ENCODE measurements around the gene CPNE4.

CPNE4 gene

GRCh38 chr3:131658115-131658514, 376.7 kb downstream of the CPNE4 start:
- Histone ChIP-seq H4K20me1 (ENCODE audit: insufficient read depth) (no peaks in the 10 kb centered on the region), H3K4me1 (ENCODE audit: low read depth, poor library complexity, severe bottlenecking) (no peaks in the 10 kb centered on the region), H3K9ac (no peak overlapping the region), H3K27ac (no peak overlapping the region), H3K4me3 (IDR thresholded peaks at IDR 0.05; ENCODE audit: insufficient read depth, low read depth, low read length) (no peak overlapping the region), H3K4me2 (no peak overlapping the region), H2AFZ (ENCODE audit: low read depth) (no peak overlapping the region), H3K36me3 (ENCODE audit: insufficient read depth) (no peaks in the 10 kb centered on the region), H3K27me3 (ENCODE audit: insufficient read depth, low read depth) (no peaks in the 10 kb centered on the region), H3K79me2 (ENCODE audit: insufficient read depth, low read depth) (no peaks in the 10 kb centered on the region)
- TF ChIP-seq CTCF (conservative IDR thresholded peaks at IDR 0.05; ENCODE audit: low read depth, low read length), result no peak

DNA sequence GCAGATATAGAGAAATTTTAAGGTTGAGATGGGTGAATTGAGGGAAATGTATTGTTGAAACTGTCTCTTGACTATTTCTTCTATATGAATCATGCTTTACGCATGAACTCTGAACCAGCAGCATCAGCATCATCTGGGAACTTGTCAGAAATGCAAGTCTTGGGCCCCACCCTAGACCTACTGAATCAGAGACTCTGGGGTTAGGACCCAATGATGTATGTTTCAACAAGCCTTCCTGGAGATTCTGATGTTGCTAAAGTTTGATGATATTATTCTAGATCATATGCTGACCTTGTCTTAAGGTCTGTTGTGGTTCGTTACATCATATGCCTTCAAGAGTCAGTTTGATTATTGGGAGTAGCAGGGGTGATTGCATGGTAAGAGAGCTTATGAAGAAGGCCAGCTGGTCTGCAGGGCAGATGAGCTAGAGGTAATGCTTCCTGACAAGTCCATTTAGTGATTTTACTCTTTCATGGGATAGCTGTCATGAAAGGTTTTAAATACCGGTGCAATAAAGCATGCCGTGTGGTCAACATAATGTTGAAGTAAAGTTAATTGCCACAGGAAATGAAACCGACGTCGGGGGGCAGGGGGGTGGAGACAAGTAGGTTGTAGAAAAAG, 379.6 kb downstream of the CPNE4 start:
- H3K4me3 ChIP-seq (IDR thresholded peaks at IDR 0.05; ENCODE audit: insufficient read depth, low read depth, low read length), result no peak overlapping the region
- no peaks in the 10 kb centered on the region for H3K36me3 ChIP-seq (ENCODE audit: insufficient read depth)
- H3K4me1 ChIP-seq (ENCODE audit: low read depth, poor library complexity, severe bottlenecking), result no peaks in the 10 kb centered on the region

GRCh38 chr3:131645638-131646037, 389.2 kb downstream of the CPNE4 start:
- no peaks in the 10 kb centered on the region for H4K20me1 ChIP-seq (ENCODE audit: insufficient read depth)
- no peaks in the 10 kb centered on the region for H3K36me3 ChIP-seq (ENCODE audit: insufficient read depth)
- H3K9ac ChIP-seq, result no peak overlapping the region
- no peaks in the 10 kb centered on the region for H3K4me1 ChIP-seq (ENCODE audit: low read depth, poor library complexity, severe bottlenecking)
- H2AFZ ChIP-seq (ENCODE audit: low read depth), result no peak overlapping the region
- H3K4me3 ChIP-seq (IDR thresholded peaks at IDR 0.05; ENCODE audit: insufficient read depth, low read depth, low read length), result no peak overlapping the region
- no peak overlapping the region for H3K4me2 ChIP-seq
- no peaks in the 10 kb centered on the region for H3K79me2 ChIP-seq (ENCODE audit: insufficient read depth, low read depth)
- H3K27ac ChIP-seq, result no peak overlapping the region
- H3K27me3 ChIP-seq (ENCODE audit: insufficient read depth, low read depth), result no peaks in the 10 kb centered on the region
- TF ChIP-seq CTCF (conservative IDR thresholded peaks at IDR 0.05; ENCODE audit: low read depth, low read length), result no peak

More for the DNA sequence above, 379.6 kb downstream of the CPNE4 start:
- Histone ChIP-seq H2AFZ (ENCODE audit: low read depth) (no peak overlapping the region), H3K27ac (no peak overlapping the region), H3K9ac (no peak overlapping the region), H4K20me1 (ENCODE audit: insufficient read depth) (no peaks in the 10 kb centered on the region), H3K79me2 (ENCODE audit: insufficient read depth, low read depth) (no peaks in the 10 kb centered on the region), H3K27me3 (ENCODE audit: insufficient read depth, low read depth) (no peaks in the 10 kb centered on the region), H3K4me2 (no peak overlapping the region)
- TF ChIP-seq CTCF (conservative IDR thresholded peaks at IDR 0.05; ENCODE audit: low read depth, low read length), result no peak

DNA sequence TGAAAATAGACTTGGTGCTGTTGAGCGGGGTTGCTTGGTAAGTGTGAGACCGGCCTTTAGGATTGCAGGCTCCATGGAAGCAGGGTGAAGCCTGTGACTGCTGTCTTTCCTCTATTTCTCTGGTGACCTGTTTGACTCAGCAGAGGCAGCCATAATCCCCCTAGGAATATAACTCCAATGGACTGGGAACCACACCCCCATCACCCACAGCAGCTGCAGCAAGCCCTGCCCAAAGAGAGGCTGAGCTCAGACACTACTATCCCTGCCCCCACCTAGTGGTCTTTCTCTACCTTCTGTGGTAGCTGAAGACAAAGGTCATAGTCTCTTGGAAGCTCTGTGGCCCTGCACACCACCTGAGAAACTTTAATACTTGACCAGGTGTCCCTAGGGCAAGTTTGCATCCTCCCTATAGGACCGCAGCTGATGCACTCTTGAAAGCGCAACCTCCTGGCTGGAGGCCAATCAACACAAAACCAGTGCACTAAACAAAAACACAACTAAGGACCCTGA, 398.5 kb downstream of the CPNE4 start:
- Histone ChIP-seq H2AFZ (ENCODE audit: low read depth) (no peak overlapping the region), H3K4me3 (IDR thresholded peaks at IDR 0.05; ENCODE audit: insufficient read depth, low read depth, low read length) (no peak overlapping the region), H3K27me3 (ENCODE audit: insufficient read depth, low read depth) (no peaks in the 10 kb centered on the region), H3K9ac (no peak overlapping the region), H3K36me3 (ENCODE audit: insufficient read depth) (no peaks in the 10 kb centered on the region), H3K4me2 (no peak overlapping the region), H3K79me2 (ENCODE audit: insufficient read depth, low read depth) (no peaks in the 10 kb centered on the region), H3K4me1 (ENCODE audit: low read depth, poor library complexity, severe bottlenecking) (no peaks in the 10 kb centered on the region), H4K20me1 (ENCODE audit: insufficient read depth) (no peaks in the 10 kb centered on the region), H3K27ac (no peak overlapping the region)
- no peak for TF ChIP-seq CTCF (conservative IDR thresholded peaks at IDR 0.05; ENCODE audit: low read depth, low read length)

Data from KMS-11 (cell line).